K562 (cell line): ENCODE results near the gene SAMD4A. TPM values are rescaled to one million over a fixed set of nuclear protein-coding genes. Genes with fewer than 3 reads are reported as not detected.

Source experiments
- ATAC-seq: fragments of 200-7000 bp; cut with Tn5 transposase; 3 replicates; pipeline ENCODE4 v1.9.1; 2020; ENCODE audit warnings: moderate library complexity
- BruUV-seq: library from RNA; stranded (reverse); fragments of 400-500 nt; replicated peaks from 2 replicates; lab custom pipeline; 2021; lab: Mats Ljungman, UMichigan
- CTCF ChIA-PET: fragments of 300-600 bp; formaldehyde crosslinking; extraction: SDS; loops from one replicate; lab custom pipeline; 2021; ENCODE audit warnings: low intra/inter-chr PET ratio; lab: Yijun Ruan, JAX
- POLR2A ChIA-PET: fragments of 300-600, 350-650 bp; sonication (Branson Sonifier 250); formaldehyde crosslinking; extraction: SDS; loops from one replicate; lab custom pipeline; 2021; ENCODE audit warnings: antibody characterized with exemption, inconsistent platforms; lab: Yijun Ruan, JAX
- DNase-seq, 4 experiments: peaks; one replicate each; pipeline versions ENCODE4 v3.0.0 to v3.0.0-alpha.2; 2011 to 2018; ENCODE audit warnings: low spot score in 3 of 4, mixed read lengths in 3 of 4; ENCODE audit errors: extremely low read depth in 1 of 4
- FAIRE-seq: peaks from 2 replicates; lab custom pipeline; 2011; peaks lifted over from hg19 to GRCh38; lab: Jason Lieb, UNC
- H2AFZ ChIP-seq: 2 replicates; pipeline ENCODE4 v1.6.0; 2011; ENCODE audit warnings: low read depth, low read length, control low read depth, inconsistent platforms
- H3K27ac ChIP-seq: fragments of 200-600 bp; 3 replicates; pipeline ENCODE4 v1.8.0; 2011; ENCODE audit warnings: low read depth, mild to moderate bottlenecking, control low read depth, inconsistent platforms, low read length, moderate library complexity, mixed read lengths; ENCODE audit errors: extremely low read depth
- H3K27me3 ChIP-seq, 2 experiments: fragments of 300-600 bp in 1 of 2; 2 replicates in 1 of 2; 3 replicates in 1 of 2; pipeline versions ENCODE4 v1.6.0 to v1.8.0; 2011; ENCODE audit warnings: inconsistent platforms in 2 of 2, low read length in 2 of 2, mild to moderate bottlenecking in 1 of 2, mixed read lengths in 1 of 2, moderate library complexity in 1 of 2; ENCODE audit not compliant: control insufficient read depth in 2 of 2, insufficient read depth in 2 of 2
- H3K36me3 ChIP-seq: fragments of 300-600 bp; 3 replicates; pipeline ENCODE4 v1.8.0; 2011; ENCODE audit warnings: mild to moderate bottlenecking, low read length, inconsistent platforms; ENCODE audit not compliant: control insufficient read depth, insufficient read depth
- H3K4me1 ChIP-seq, 2 experiments: fragments of 200-600 bp in 1 of 2; replicated peaks in 1 of 2; 2 replicates in 1 of 2; 3 replicates in 1 of 2; pipeline versions ENCODE4 v1.5.1 to v1.8.0; 2011; ENCODE audit warnings: inconsistent platforms in 2 of 2, low read length in 2 of 2, mild to moderate bottlenecking in 1 of 2, mixed read lengths in 1 of 2, moderate library complexity in 1 of 2; ENCODE audit not compliant: control insufficient read depth in 2 of 2, insufficient read depth in 2 of 2
- H3K4me2 ChIP-seq: 2 replicates; pipeline ENCODE4 v1.6.1; 2011; ENCODE audit warnings: low read length, control low read depth, inconsistent platforms, mixed read lengths; ENCODE audit not compliant: insufficient read depth
- H3K4me3 ChIP-seq: fragments of 200-600 bp; sonication (generic), shearing (Covaris generic); 2 replicates; pipeline ENCODE4 v1.5.1; 2016; ENCODE audit warnings: control low read depth, inconsistent platforms
- H3K79me2 ChIP-seq: fragments of 200-600 bp; 3 replicates; pipeline ENCODE4 v1.8.0; 2011; ENCODE audit warnings: low read length, inconsistent platforms; ENCODE audit not compliant: control insufficient read depth, insufficient read depth
- H3K9ac ChIP-seq, 2 experiments: 2 replicates each; pipeline versions ENCODE4 v1.6.0 to v1.6.1; 2011; ENCODE audit warnings: low read depth in 2 of 2, low read length in 2 of 2, control low read depth in 1 of 2, inconsistent platforms in 1 of 2, mild to moderate bottlenecking in 1 of 2, mixed read lengths in 1 of 2; ENCODE audit not compliant: insufficient read depth in 1 of 2
- H3K9me1 ChIP-seq: one replicate; pipeline ENCODE4 v1.6.0; 2011; ENCODE audit warnings: inconsistent platforms, mild to moderate bottlenecking, low read length, moderate library complexity; ENCODE audit not compliant: control insufficient read depth, insufficient read depth
- H3K9me3 ChIP-seq: replicated peaks from 2 replicates; pipeline ENCODE4 v1.5.1; 2011; ENCODE audit warnings: low read depth, low read length, inconsistent platforms; ENCODE audit not compliant: control insufficient read depth, insufficient read depth
- H4K20me1 ChIP-seq: replicated peaks from 2 replicates; pipeline ENCODE4 v1.6.1; 2011; ENCODE audit warnings: low read length, inconsistent platforms, mixed read lengths; ENCODE audit not compliant: control insufficient read depth, insufficient read depth
- CREBBP ChIP-seq: IDR thresholded peaks from one replicate; pipeline ENCODE4 v1.6.1; 2012; ENCODE audit warnings: low read depth, mild to moderate bottlenecking, control low read depth, inconsistent platforms, low read length
- CSDE1 ChIP-seq, 2 experiments: fragments of 450-650 bp; IDR thresholded peaks; 2 replicates each; pipeline ENCODE4 v1.6.1; 2016; ENCODE audit warnings: mild to moderate bottlenecking in 1 of 2
- EGR1 ChIP-seq: fragments of 450-650 bp; conservative IDR thresholded peaks from 2 replicates; pipeline ENCODE4 v1.6.1; 2017; ENCODE audit warnings: mild to moderate bottlenecking
- NR2C1 ChIP-seq, 2 experiments: fragments of 450-650 bp; IDR thresholded peaks; 2 replicates each; pipeline ENCODE4 v1.6.1; 2017; ENCODE audit warnings: mild to moderate bottlenecking in 2 of 2, antibody characterized with exemption in 1 of 2, inconsistent platforms in 1 of 2, missing compliant biosample characterization in 1 of 2, missing genetic modification characterization in 1 of 2
- NRF1 ChIP-seq, 2 experiments: fragments of 450-650 bp; IDR thresholded peaks in 1 of 2; conservative IDR thresholded peaks in 1 of 2; 2 replicates each; pipeline ENCODE4 v1.6.1; 2014; ENCODE audit warnings: mild to moderate bottlenecking in 2 of 2
- ZC3H4 ChIP-seq: sonication (generic); formaldehyde crosslinking; IDR thresholded peaks from 2 replicates; pipeline ENCODE4 v1.9.0; 2021; ENCODE audit warnings: missing genetic modification reagents, borderline replicate concordance
- WGBS: fragments of 100-300 bp; shearing (Covaris generic); methylation state at CpG from one replicate; pipeline ENCODE4 v1.1.6; 2016; ENCODE audit warnings: low coverage, mixed read lengths; ENCODE audit not compliant: insufficient coverage; ENCODE audit errors: missing lambda C conversion rate; 5-methylcytosine and 5-hydroxymethylcytosine counted together
- in situ Hi-C: fragments of 300-500 bp; cut with MboI; formaldehyde crosslinking; loops from 4 replicates; pipeline ENCODE4 v1.15.0; 2018; ENCODE audit warnings: inconsistent platforms, mixed read lengths
- intact Hi-C: fragments of 100-400 bp; cut with micrococcal nuclease; formaldehyde crosslinking; loops from 2 replicates; pipeline ENCODE4 v1.14.2; 2022
- polyA plus RNA-seq, 8 experiments: library from polyadenylated mRNA; depleted of rRNA in 4 of 8; stranded (reverse) in 5 of 8; unstranded in 3 of 8; fragments of >200 nt; fragmentation: Nextera tagmentation in 2 of 8; fragmentation: Illumina TruSeq in 1 of 8; extraction: Ambion mirVana in 2 of 8; extraction: Trizol in 1 of 8; gene quantifications; 2 replicates each; pipeline versions ENCODE4 v1.2.1 to v1.2.3, GENCODE V29; 2011 to 2014; ENCODE audit warnings: inconsistent platforms in 1 of 8, missing spikeins in 1 of 8
- total RNA-seq, 7 experiments: library from RNA; depleted of rRNA in 6 of 7; stranded (reverse); fragments of >200 nt in 6 of 7; fragmentation: Illumina TruSeq in 2 of 7; extraction: Trizol in 2 of 7; gene quantifications; 2 replicates each; pipeline versions ENCODE4 v1.2.1 to v1.2.3, GENCODE V29; 2011 to 2021; ENCODE audit warnings: low replicate concordance in 1 of 7
- TF ChIP-seq, protein P1 (sequence below): fragments of 250-450 bp; sonication (Bioruptor Pico); IDR thresholded peaks from 2 replicates; pipeline ENCODE4 v1.4.0; 2020; ENCODE audit warnings: mild to moderate bottlenecking

SAMD4A gene
- total and polyA plus RNA-seq, 9 of the 15 experiments (the other 6 are each of a cell fraction or from before 2014, with no cell fraction given), result 0.66 to 6.8 (median 3.3) TPM

DNA sequence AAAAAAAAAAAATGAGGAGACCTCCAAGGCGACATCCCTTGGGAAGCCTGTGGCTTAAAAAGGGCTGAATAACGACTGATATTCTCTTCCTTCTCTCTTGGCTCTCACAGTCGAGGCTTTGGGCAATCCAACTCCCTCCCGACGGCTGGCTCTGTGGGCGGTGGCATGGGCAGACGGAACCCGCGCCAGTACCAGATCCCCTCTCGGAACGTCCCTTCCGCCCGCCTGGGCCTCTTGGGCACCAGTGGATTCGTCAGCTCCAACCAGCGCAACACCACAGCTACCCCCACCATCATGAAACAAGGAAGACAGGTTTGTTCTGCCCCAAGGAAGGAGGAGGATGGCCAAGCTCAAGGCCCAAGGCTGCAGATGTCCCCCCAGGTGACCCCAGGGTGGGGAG lies 207.9 kb downstream of the SAMD4A start:
- Histone ChIP-seq H3K4me2 (no peak overlapping the region), H3K36me3 (peaks cover 44% of the 10 kb centered on the region; the same call in 2 of the 3 replicates), H3K9me1 (no peaks in the 10 kb centered on the region), H3K27me3 (no peaks in the 10 kb centered on the region), H3K9ac (no peak overlapping the region), H2AFZ (no peak overlapping the region), H3K9me3 (no peaks in the 10 kb centered on the region), H3K4me3 (no peak overlapping the region), H3K79me2 (no peaks in the 10 kb centered on the region), H3K4me1 (peaks cover 19 to 23% of the 10 kb centered on the region in 2 experiments; a peak in 4 of 5 replicates), H4K20me1 (peaks cover 5% of the 10 kb centered on the region; the same call in 1 of the 2 replicates), H3K27ac (no peak overlapping the region)
- FAIRE-seq (no peak), DNase-seq (no peak), ATAC-seq (no peak)
- ChIA-PET CTCF (interaction anchor here (2.9 kb wide), 1 partner anchor 210 kb away, joined by 52 read pairs; no protein-coding TSS in a partner anchor), POLR2A (no interaction called here)
- TF ChIP-seq, protein P1, sequence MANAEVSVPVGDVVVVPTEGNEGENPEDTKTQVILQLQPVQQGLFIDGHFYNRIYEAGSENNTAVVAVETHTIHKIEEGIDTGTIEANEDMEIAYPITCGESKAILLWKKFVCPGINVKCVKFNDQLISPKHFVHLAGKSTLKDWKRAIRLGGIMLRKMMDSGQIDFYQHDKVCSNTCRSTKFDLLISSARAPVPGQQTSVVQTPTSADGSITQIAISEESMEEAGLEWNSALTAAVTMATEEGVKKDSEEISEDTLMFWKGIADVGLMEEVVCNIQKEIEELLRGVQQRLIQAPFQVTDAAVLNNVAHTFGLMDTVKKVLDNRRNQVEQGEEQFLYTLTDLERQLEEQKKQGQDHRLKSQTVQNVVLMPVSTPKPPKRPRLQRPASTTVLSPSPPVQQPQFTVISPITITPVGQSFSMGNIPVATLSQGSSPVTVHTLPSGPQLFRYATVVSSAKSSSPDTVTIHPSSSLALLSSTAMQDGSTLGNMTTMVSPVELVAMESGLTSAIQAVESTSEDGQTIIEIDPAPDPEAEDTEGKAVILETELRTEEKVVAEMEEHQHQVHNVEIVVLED (CRISPR knock-in tag), result no peak
- TF ChIP-seq NRF1 (conservative IDR thresholded peaks at IDR 0.05 in 1 of 2, IDR thresholded peaks at IDR 0.05 in 1 of 2) (no peak), CSDE1 (IDR thresholded peaks at IDR 0.05) (no peak), CREBBP (no peak), ZC3H4 (CRISPR knock-in tag) (no peak), NR2C1 (IDR thresholded peaks at IDR 0.05) (no peak), NR2C1 (tag; IDR thresholded peaks at IDR 0.05) (no peak), EGR1 (no peak)
- intact Hi-C loops, result loop anchor here (5.0 to 10.0 kb wide), 4 partner anchors 83 to 410 kb away; no protein-coding TSS in a partner anchor
- in situ Hi-C loops, result loop anchor here (5.0 to 25.0 kb wide), 2 partner anchors 208 to 1238 kb away; partner anchors contain the start of gene SAMD4A
- no TSS peak for BruUV-seq
- WGBS, result 93% methylated on average over 10 of the region's 15 CpGs
